H9 (cell line): ENCODE data around the gene MLNR. TPM values are rescaled to one million over a fixed set of nuclear protein-coding genes. Genes with fewer than 3 reads are reported as not detected.

Source experiments
- DNase-seq: peaks from one replicate; pipeline ENCODE4 v3.0.0-alpha.2; 2017
- H2AFZ ChIP-seq: one replicate; pipeline ENCODE4 v1.6.1; 2013; ENCODE audit warnings: mild to moderate bottlenecking, low read length, control low read depth, moderate library complexity
- H2AK5ac ChIP-seq: 2 replicates; pipeline ENCODE4 v1.6.1; 2013; ENCODE audit warnings: low read length, control low read depth, mixed read lengths; ENCODE audit not compliant: insufficient read length
- H2BK120ac ChIP-seq: one replicate; pipeline ENCODE4 v1.6.1; 2013; ENCODE audit warnings: low read depth, mild to moderate bottlenecking, low read length, control low read depth, inconsistent platforms; ENCODE audit not compliant: poor library complexity, severe bottlenecking
- H2BK12ac ChIP-seq: 2 replicates; pipeline ENCODE4 v1.6.1; 2013; ENCODE audit warnings: low read length, control low read depth, mixed read lengths, low read depth; ENCODE audit not compliant: insufficient read length
- H2BK15ac ChIP-seq: 2 replicates; pipeline ENCODE4 v1.6.1; 2013; ENCODE audit warnings: low read depth, low read length, control low read depth
- H2BK20ac ChIP-seq: one replicate; pipeline ENCODE4 v1.6.1; 2013; ENCODE audit warnings: low read depth, mild to moderate bottlenecking, low read length, control low read depth, inconsistent platforms; ENCODE audit not compliant: poor library complexity, severe bottlenecking
- H2BK5ac ChIP-seq: 2 replicates; pipeline ENCODE4 v1.6.1; 2013; ENCODE audit warnings: low read length, control low read depth, mixed read lengths; ENCODE audit not compliant: insufficient read length
- H3K14ac ChIP-seq: 2 replicates; pipeline ENCODE4 v1.6.1; 2013; ENCODE audit warnings: low read length, control low read depth; ENCODE audit not compliant: insufficient read depth
- H3K18ac ChIP-seq: 2 replicates; pipeline ENCODE4 v1.6.1; 2013; ENCODE audit warnings: low read depth, mild to moderate bottlenecking, mixed read lengths, low read length, control low read depth; ENCODE audit not compliant: insufficient read length
- H3K23ac ChIP-seq: 2 replicates; pipeline ENCODE4 v1.6.1; 2013; ENCODE audit warnings: low read length, control low read depth, mixed read lengths, low read depth; ENCODE audit not compliant: insufficient read length
- H3K23me2 ChIP-seq: 2 replicates; pipeline ENCODE4 v1.6.1; 2013; ENCODE audit warnings: low read depth, mild to moderate bottlenecking, mixed read lengths, low read length, control low read depth; ENCODE audit not compliant: insufficient read length, poor library complexity, severe bottlenecking
- H3K27ac ChIP-seq: 2 replicates; pipeline ENCODE4 v1.5.1; 2013; ENCODE audit warnings: low read length, control low read depth, mixed read lengths, low read depth; ENCODE audit not compliant: insufficient read length
- H3K27me3 ChIP-seq: 2 replicates; pipeline ENCODE4 v1.6.1; 2013; ENCODE audit warnings: low read length, control low read depth, inconsistent platforms; ENCODE audit not compliant: insufficient read depth
- H3K4ac ChIP-seq: 2 replicates; pipeline ENCODE4 v1.6.1; 2013; ENCODE audit warnings: low read depth, mild to moderate bottlenecking, control low read depth, inconsistent platforms, low read length, moderate library complexity
- H3K4me1 ChIP-seq: 2 replicates; pipeline ENCODE4 v1.6.1; 2013; ENCODE audit warnings: low read length, control low read depth, inconsistent platforms; ENCODE audit not compliant: insufficient read depth
- H3K4me2 ChIP-seq: 2 replicates; pipeline ENCODE4 v1.6.1; 2013; ENCODE audit warnings: low read length, control low read depth, mixed read lengths; ENCODE audit not compliant: insufficient read length, insufficient read depth
- H3K56ac ChIP-seq: 2 replicates; pipeline ENCODE4 v1.6.1; 2013; ENCODE audit warnings: low read depth, mild to moderate bottlenecking, mixed read lengths, low read length, control low read depth; ENCODE audit not compliant: insufficient read length
- H3K79me1 ChIP-seq: 2 replicates; pipeline ENCODE4 v1.6.1; 2013; ENCODE audit warnings: low read depth, mild to moderate bottlenecking, moderate library complexity, low read length, control low read depth, inconsistent platforms; ENCODE audit not compliant: insufficient read depth, poor library complexity, severe bottlenecking
- H3K79me2 ChIP-seq: 2 replicates; pipeline ENCODE4 v1.6.1; 2013; ENCODE audit warnings: low read length, control low read depth, inconsistent platforms; ENCODE audit not compliant: insufficient read depth
- H3K9ac ChIP-seq: 2 replicates; pipeline ENCODE4 v1.6.1; 2013; ENCODE audit warnings: low read length, control low read depth, mixed read lengths; ENCODE audit not compliant: insufficient read length; ENCODE audit errors: extremely low read depth
- H3K9me3 ChIP-seq: one replicate; pipeline ENCODE4 v1.6.1; 2013; ENCODE audit warnings: low read depth, low read length, inconsistent platforms; ENCODE audit not compliant: control insufficient read depth
- H3T11ph ChIP-seq: one replicate; pipeline ENCODE4 v1.6.1; 2013; ENCODE audit warnings: mild to moderate bottlenecking, low read length, control low read depth, inconsistent platforms
- H4K20me1 ChIP-seq: one replicate; pipeline ENCODE4 v1.6.1; 2013; ENCODE audit not compliant: control insufficient read depth, insufficient read length, insufficient read depth
- H4K5ac ChIP-seq: 2 replicates; pipeline ENCODE4 v1.6.1; 2013; ENCODE audit warnings: low read depth, mild to moderate bottlenecking, mixed read lengths, low read length, control low read depth; ENCODE audit not compliant: insufficient read length
- H4K8ac ChIP-seq: replicated peaks from 2 replicates; pipeline ENCODE4 v1.6.1; 2013; ENCODE audit warnings: low read length, control low read depth, mixed read lengths, low read depth; ENCODE audit not compliant: insufficient read length
- H4K91ac ChIP-seq: 2 replicates; pipeline ENCODE4 v1.6.1; 2013; ENCODE audit warnings: low read depth, mild to moderate bottlenecking, moderate library complexity, mixed read lengths, low read length, control low read depth; ENCODE audit not compliant: insufficient read length
- H3K27ac Mint-ChIP-seq, 3 experiments: 2 replicates in 2 of 3; 3 replicates in 1 of 3; pipeline ENCODE4 v1.8.0; 2020 to 2021; ENCODE audit warnings: mixed read lengths in 3 of 3, mild to moderate bottlenecking in 1 of 3, moderate library complexity in 1 of 3
- H3K27me3 Mint-ChIP-seq: 2 replicates; pipeline ENCODE4 v1.8.0; 2021; ENCODE audit warnings: low read depth, mild to moderate bottlenecking, moderate library complexity, mixed read lengths
- H3K36me3 Mint-ChIP-seq, 3 experiments: 2 replicates in 2 of 3; 3 replicates in 1 of 3; pipeline ENCODE4 v1.8.0; 2020 to 2021; ENCODE audit warnings: low read depth in 3 of 3, mixed read lengths in 3 of 3; ENCODE audit not compliant: insufficient read depth in 1 of 3
- H3K4me1 Mint-ChIP-seq, 2 experiments: 2 replicates each; pipeline ENCODE4 v1.8.0; 2020; ENCODE audit warnings: mixed read lengths in 2 of 2
- H3K4me3 Mint-ChIP-seq, 2 experiments: 2 replicates in 1 of 2; 3 replicates in 1 of 2; pipeline ENCODE4 v1.8.0; 2020 to 2021; ENCODE audit warnings: mild to moderate bottlenecking in 2 of 2, mixed read lengths in 2 of 2, moderate library complexity in 1 of 2
- H3K9me3 Mint-ChIP-seq, 2 experiments: 2 replicates in 1 of 2; 3 replicates in 1 of 2; pipeline ENCODE4 v1.8.0; 2020; ENCODE audit warnings: mild to moderate bottlenecking in 2 of 2, mixed read lengths in 2 of 2, moderate library complexity in 1 of 2
- CTCF ChIP-seq: fragments of 200-600 bp; sonication (generic); conservative IDR thresholded peaks from 3 replicates; pipeline ENCODE4 v1.8.0; 2021; ENCODE audit warnings: antibody characterized with exemption, mild to moderate bottlenecking
- WGBS: extraction: QIAGEN DNeasy Blood & Tissue Kit; methylation state at CpG from one replicate; pipeline ENCODE4 v1.1.7; 2013; ENCODE audit warnings: missing lambda C conversion rate, low lambda C conversion rate, mixed read lengths; ENCODE audit not compliant: insufficient read length; ENCODE audit errors: extremely low coverage; 5-methylcytosine and 5-hydroxymethylcytosine counted together
- total RNA-seq: library from RNA; stranded (reverse); gene quantifications from 2 replicates; pipeline ENCODE4 v1.2.1, GENCODE V29; 2021

MLNR gene
- total RNA-seq, 1 experiment from 2014 or later = not detected

DNA sequence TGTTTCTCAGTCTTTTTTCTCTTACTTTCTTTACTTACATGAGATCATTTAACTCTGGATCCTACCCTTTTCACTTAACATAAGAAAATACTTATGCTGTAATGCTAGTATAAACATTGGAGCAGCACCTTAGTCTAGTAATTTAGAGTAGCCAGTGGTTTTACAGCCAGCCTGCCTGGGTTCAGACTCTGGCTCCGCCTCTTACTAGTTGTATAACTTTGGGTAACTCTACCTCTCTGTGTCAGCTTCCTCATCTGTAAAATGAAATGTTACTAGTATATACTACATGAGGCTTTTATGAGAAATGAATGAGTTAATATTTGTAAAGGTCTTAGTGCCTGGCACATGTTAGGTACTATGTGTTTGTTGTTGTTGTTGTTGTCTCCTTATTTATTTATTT, 33.2 kb downstream of the MLNR start:
- Histone ChIP-seq H3K4me1 (no peaks in the 10 kb centered on the region), H2AFZ (no peak overlapping the region), H3K9ac (no peak overlapping the region), H3T11ph (no peak overlapping the region), H4K5ac (no peak overlapping the region), H3K27me3 (no peaks in the 10 kb centered on the region), H4K8ac (no peak overlapping the region), H3K79me2 (no peaks in the 10 kb centered on the region), H3K4me2 (no peak overlapping the region), H4K20me1 (no peaks in the 10 kb centered on the region), H3K23ac (no peak overlapping the region), H3K18ac (no peak overlapping the region), H3K14ac (no peak overlapping the region), H2BK15ac (no peak overlapping the region), H2BK12ac (no peak overlapping the region), H3K9me3 (no peaks in the 10 kb centered on the region), H2AK5ac (no peak overlapping the region), H2BK20ac (no peak overlapping the region), H3K4ac (no peak overlapping the region), H2BK5ac (no peak overlapping the region), H3K56ac (no peak overlapping the region), H3K23me2 (peaks cover 4% of the 10 kb centered on the region), H3K79me1 (no peaks in the 10 kb centered on the region), H4K91ac (no peak overlapping the region), H2BK120ac (no peak overlapping the region), H3K27ac (no peak overlapping the region)
- peaks cover 7% of the 10 kb centered on the region in 2 experiments; a peak in 3 of 4 replicates for H3K4me1 Mint-ChIP-seq
- no peak for DNase-seq
- no peak overlapping the region for H3K27ac Mint-ChIP-seq
- peaks cover 0 to 3% (median 0%) of the 10 kb centered on the region in 3 experiments; a peak in 1 of 7 replicates for H3K36me3 Mint-ChIP-seq
- no CpG with 5 or more reads among the region's 1 CpG for WGBS
- no peaks in the 10 kb centered on the region for H3K9me3 Mint-ChIP-seq
- no peak for TF ChIP-seq CTCF
- no peaks in the 10 kb centered on the region for H3K27me3 Mint-ChIP-seq
- H3K4me3 Mint-ChIP-seq = no peak overlapping the region
